Activated CD4-positive, alpha-beta T cell treated with anti-CD3 and anti-CD28 coated beads, Interleukin-2, amount 10 ng/mL, durations not matched to agents 7 days and 5 days (primary cell): ENCODE measurements around the gene LYPLA2. TPM values are rescaled to one million over a fixed set of nuclear protein-coding genes. Genes with fewer than 3 reads are reported as not detected.

Experiments
- CTCF ChIA-PET: fragments of 350-600 bp; sonication (Branson Sonifier 250); formaldehyde crosslinking; loops from one replicate; lab custom pipeline; 2021; ENCODE audit warnings: antibody characterized with exemption; lab: Charles Lee
- POLR2A ChIA-PET: fragments of 350-600 bp; sonication (Branson Sonifier 250); formaldehyde crosslinking; loops from one replicate; lab custom pipeline; 2021; ENCODE audit warnings: antibody characterized with exemption; lab: Charles Lee
- DNase-seq: peaks from one replicate; pipeline ENCODE4 v3.0.0-alpha.2; 2020
- H3K27ac Mint-ChIP-seq: one replicate; pipeline ENCODE4 v1.8.0; 2021; ENCODE audit warnings: mild to moderate bottlenecking, moderate library complexity, mixed read lengths
- H3K27me3 Mint-ChIP-seq: one replicate; pipeline ENCODE4 v1.8.0; 2021; ENCODE audit warnings: mixed read lengths
- H3K36me3 Mint-ChIP-seq: one replicate; pipeline ENCODE4 v1.8.0; 2021; ENCODE audit warnings: low read depth, mixed read lengths
- H3K4me1 Mint-ChIP-seq: one replicate; pipeline ENCODE4 v1.8.0; 2021; ENCODE audit warnings: mixed read lengths
- H3K4me3 Mint-ChIP-seq: one replicate; pipeline ENCODE4 v1.8.0; 2021; ENCODE audit warnings: mild to moderate bottlenecking, moderate library complexity, mixed read lengths
- H3K9me3 Mint-ChIP-seq: one replicate; pipeline ENCODE4 v1.8.0; 2021; ENCODE audit warnings: mixed read lengths
- total RNA-seq, 2 experiments: library from RNA; stranded (reverse); gene quantifications; one replicate each; pipeline ENCODE4 v1.2.3, GENCODE V29; 2021

Gene LYPLA2
- total RNA-seq, 2 experiments from 2014 or later: 73.2 to 75.9 TPM

DNA sequence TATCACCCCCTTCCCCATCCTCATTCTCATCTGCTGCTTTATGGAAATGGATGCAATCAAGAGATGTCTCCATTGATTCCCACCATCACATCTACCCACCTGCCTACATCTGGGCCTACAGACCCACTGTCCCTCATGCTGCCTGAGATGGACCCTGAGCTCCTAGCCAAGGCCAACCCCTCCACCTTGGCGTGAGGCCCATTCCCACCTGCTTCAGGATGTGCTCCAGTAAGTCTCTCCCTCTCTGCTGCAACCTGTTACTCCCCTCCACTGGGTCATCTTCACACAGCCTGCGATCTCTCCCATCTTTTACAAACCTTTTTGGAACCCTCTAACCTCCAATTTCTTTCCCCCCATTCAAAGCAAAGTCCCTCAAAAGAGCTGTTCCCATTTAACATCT lies 14.1 kb downstream of the LYPLA2 start:
- Mint-ChIP-seq H3K4me3 (no peak overlapping the region), H3K27me3 (no peaks in the 10 kb centered on the region), H3K36me3 (peaks cover 4% of the 10 kb centered on the region), H3K27ac (no peak overlapping the region), H3K4me1 (peaks cover 19% of the 10 kb centered on the region), H3K9me3 (no peaks in the 10 kb centered on the region)
- POLR2A ChIA-PET: interaction anchor here (0.6 kb wide), 1 partner anchor 105 kb away, joined by 4 read pairs; no protein-coding TSS in a partner anchor
- CTCF ChIA-PET: interaction anchor here (0.7 to 1.6 kb wide), 2 partner anchors 13 to 20 kb away, joined by 3 to 5 read pairs; partner anchors contain the start of gene HMGCL
- DNase-seq: no peak

DNA sequence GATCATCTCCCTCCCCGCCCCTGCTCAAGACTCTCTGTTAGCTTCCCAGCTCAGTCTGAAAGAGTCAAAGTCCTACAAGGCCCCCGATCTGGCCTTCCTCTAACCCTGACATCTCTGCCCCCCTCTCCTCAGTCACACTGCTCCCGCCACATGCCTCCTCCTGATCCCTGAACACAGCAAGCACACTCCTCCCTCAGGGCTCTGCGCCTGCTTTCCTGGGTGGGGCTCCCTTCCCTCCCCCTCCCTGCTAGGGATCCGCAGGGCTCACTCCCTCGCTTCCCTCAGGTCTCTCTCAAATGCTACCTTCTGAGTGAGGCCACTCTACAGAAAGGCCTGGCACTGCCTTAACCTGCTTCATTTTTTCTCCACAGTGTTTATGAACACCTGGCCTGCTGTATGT lies 15.3 kb downstream of the LYPLA2 start:
- POLR2A ChIA-PET: no interaction called here

DNA sequence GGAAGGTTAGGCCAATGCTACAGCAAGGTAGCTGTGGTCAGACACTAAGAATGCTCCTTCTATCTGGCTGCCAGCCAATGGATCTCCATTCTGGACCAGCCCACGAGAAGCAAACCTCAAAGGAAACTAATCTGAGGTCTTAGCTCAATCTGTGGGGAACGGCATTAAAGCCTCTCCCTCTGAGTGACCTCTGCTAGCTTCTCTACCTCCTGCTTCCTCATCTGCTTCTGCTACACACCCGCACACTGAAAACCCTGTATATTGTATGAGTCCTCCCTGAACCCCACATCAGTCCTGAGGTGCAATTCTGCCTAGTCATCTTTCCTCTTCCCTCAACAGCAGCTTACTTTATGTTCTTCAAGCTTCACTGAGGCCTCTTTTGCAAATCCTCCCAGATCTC lies 16.5 kb downstream of the LYPLA2 start:
- Mint-ChIP-seq H3K27me3 (no peaks in the 10 kb centered on the region), H3K27ac (peak overlapping the region; percentile 82), H3K9me3 (no peaks in the 10 kb centered on the region), H3K4me3 (no peak overlapping the region), H3K4me1 (peaks cover 21% of the 10 kb centered on the region), H3K36me3 (peaks cover 10% of the 10 kb centered on the region)
- no peak for DNase-seq
- CTCF ChIA-PET: interaction anchor here (0.9 to 4.2 kb wide), 6 partner anchors 9 to 109 kb away, joined by 3 to 27 read pairs (median 4); no protein-coding TSS in a partner anchor
- POLR2A ChIA-PET: interaction anchor here (0.9 kb wide), 1 partner anchor 9 kb away, joined by 3 read pairs; no protein-coding TSS in a partner anchor

More for the DNA sequence above, 15.3 kb downstream of the LYPLA2 start:
- DNase-seq: no peak
- H3K4me1 Mint-ChIP-seq: peaks cover 24% of the 10 kb centered on the region
- peaks cover 7% of the 10 kb centered on the region for H3K36me3 Mint-ChIP-seq
- H3K27ac Mint-ChIP-seq: no peak overlapping the region
- CTCF ChIA-PET: interaction anchor here (0.8 to 1.6 kb wide), 4 partner anchors 12 to 115 kb away, joined by 3 to 5 read pairs (median 3); partner anchors contain the start of gene RPL11
- H3K9me3 Mint-ChIP-seq: no peaks in the 10 kb centered on the region
- no peaks in the 10 kb centered on the region for H3K27me3 Mint-ChIP-seq
- no peak overlapping the region for H3K4me3 Mint-ChIP-seq

DNA sequence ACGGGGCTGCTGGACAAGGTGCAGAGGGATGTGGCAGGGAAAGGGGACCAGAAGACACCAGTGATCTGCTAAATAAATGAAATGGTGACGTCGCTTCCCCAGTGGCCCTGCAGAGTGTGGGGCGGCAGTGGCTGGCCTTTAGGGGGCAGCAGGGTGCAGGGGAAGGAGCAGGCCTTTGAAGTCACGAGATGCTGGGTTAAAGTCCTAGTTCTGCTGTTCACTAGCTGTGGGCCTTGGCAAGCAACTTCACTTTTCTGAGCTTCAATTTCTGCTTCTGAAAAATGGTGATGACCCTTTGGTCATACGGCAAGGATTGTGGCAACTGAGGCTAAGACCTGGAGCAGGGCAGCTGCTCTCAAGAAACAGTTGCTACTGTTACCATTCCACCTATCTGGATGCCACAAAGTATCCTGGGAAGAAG lies 18.8 kb downstream of the LYPLA2 start:
- Mint-ChIP-seq H3K27ac (no peak overlapping the region), H3K4me1 (peaks cover 20% of the 10 kb centered on the region), H3K27me3 (no peaks in the 10 kb centered on the region), H3K9me3 (no peaks in the 10 kb centered on the region), H3K4me3 (no peak overlapping the region), H3K36me3 (peaks cover 16% of the 10 kb centered on the region)
- CTCF ChIA-PET: interaction anchor here (0.6 to 4.2 kb wide), 16 partner anchors 8 to 323 kb away, joined by 3 to 29 read pairs (median 7); partner anchors contain the start of genes FUCA1, GALE, HMGCL and PITHD1
- peak; percentile 89 for DNase-seq
- POLR2A ChIA-PET: no interaction called here

DNA sequence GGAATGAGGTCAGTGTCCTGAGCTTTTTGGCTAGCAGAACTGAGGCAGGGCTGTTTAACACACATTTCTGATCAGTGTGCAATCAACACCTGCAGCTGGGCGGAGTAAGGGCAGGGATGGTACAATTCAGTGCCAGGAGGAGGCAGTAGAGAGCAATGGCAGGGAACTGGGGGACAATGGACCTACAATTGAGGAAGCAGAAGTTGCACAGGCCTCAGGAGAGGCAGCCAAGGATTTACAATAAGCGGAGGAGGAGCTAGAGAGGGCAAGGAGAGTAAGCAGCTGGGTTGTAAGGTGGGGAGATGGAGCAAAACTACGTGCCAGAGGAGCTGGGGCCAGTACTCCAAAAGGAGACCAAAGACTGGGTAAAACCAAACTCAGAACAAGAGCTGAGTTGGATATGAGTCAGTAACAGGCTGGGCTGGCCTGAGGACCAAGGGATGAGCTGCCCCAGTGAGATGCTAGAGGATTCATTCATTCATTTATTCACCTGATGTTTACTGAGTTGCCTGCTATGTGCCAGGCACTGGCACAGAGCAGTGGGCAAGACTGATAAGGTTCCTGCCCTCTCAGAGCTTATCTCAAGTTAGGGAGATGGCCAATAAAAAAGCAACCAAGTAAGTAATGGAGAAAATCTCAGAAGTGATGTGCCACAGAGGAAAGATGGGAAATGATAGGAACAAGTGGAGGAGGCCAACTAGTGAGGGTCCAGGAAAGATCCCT lies 20.0 kb downstream of the LYPLA2 start:
- Mint-ChIP-seq H3K4me1 (peaks cover 20% of the 10 kb centered on the region), H3K27ac (peak overlapping the region; percentile 20), H3K4me3 (no peak overlapping the region), H3K36me3 (peaks cover 16% of the 10 kb centered on the region), H3K9me3 (no peaks in the 10 kb centered on the region), H3K27me3 (no peaks in the 10 kb centered on the region)
- POLR2A ChIA-PET: no interaction called here
- DNase-seq: peak; percentile 66
- CTCF ChIA-PET: interaction anchor here (0.8 to 4.2 kb wide), 15 partner anchors 9 to 143 kb away, joined by 3 to 29 read pairs (median 7); partner anchors contain the start of genes GALE and HMGCL

DNA sequence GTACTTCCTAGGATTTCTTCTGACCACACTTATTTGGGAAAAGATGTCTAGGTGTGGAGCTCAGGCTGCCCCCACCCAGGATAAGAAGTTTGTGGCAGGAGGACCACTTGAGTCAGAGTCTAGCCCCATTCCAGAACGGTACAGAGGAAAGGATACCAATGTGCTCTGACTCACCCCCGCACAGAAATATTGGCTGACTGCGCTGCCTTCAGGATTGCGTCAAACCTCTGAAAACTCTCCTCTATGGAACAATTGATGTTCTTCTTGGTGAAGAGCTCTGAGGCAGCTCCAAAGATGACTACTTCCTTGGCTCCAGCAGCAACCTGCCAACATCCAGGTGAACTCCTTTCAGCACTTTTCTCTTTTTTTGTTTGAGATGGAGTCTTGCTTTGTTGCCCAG lies 23.1 kb downstream of the LYPLA2 start:
- Mint-ChIP-seq H3K4me3 (no peak overlapping the region), H3K27ac (no peak overlapping the region), H3K4me1 (peaks cover 14% of the 10 kb centered on the region), H3K27me3 (no peaks in the 10 kb centered on the region), H3K36me3 (peaks cover 20% of the 10 kb centered on the region), H3K9me3 (no peaks in the 10 kb centered on the region)
- ChIA-PET POLR2A (no interaction called here), CTCF (no interaction called here)
- no peak for DNase-seq

DNA sequence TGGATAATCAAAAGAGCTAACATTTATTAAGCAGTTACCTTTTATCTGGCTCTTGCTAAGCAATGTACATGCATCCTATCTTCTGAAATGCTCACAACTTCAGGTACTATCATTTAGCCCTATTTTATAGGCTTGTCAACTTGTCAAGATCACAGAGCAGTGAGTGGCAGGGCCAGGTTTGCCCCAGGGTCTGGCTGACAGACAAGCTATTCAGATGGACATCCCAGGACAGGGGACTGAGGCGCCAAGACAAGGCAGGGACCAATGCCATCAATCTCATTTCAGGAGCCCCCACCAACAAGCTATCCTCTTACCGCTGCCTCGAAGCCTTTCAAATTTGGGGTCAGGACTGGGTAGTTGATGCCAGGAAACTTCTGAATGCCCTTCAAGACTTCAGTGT lies 25.4 kb downstream of the LYPLA2 start:
- no peaks in the 10 kb centered on the region for H3K27me3 Mint-ChIP-seq
- POLR2A ChIA-PET: no interaction called here
- H3K27ac Mint-ChIP-seq: peak overlapping the region; percentile 46
- H3K9me3 Mint-ChIP-seq: no peaks in the 10 kb centered on the region
- CTCF ChIA-PET: interaction anchor here (1.4 to 2.4 kb wide), 2 partner anchors 9 to 15 kb away, joined by 4 to 8 read pairs; no protein-coding TSS in a partner anchor
- H3K36me3 Mint-ChIP-seq: peaks cover 16% of the 10 kb centered on the region
- no peak overlapping the region for H3K4me3 Mint-ChIP-seq
- DNase-seq: no peak
- no peaks in the 10 kb centered on the region for H3K4me1 Mint-ChIP-seq

DNA sequence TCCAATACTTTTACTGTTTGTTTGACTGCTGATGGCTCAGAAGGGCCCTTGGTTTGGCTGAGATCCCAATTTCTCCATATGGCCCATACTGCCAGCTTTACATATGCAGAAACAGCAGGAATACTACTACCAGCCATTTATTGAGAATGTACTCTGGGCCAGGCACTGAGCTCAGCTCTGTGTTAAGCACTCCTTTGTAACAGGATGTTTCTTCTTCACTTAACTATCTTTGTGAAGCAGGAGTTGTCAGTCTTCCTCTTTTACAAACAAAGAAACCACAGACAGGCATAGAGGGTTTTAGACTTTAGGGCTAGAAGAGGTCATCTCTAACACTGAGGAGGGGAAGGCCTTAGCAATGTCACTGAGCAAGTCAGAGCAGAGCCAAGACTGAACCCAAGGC lies 26.0 kb downstream of the LYPLA2 start:
- Mint-ChIP-seq H3K27me3 (no peaks in the 10 kb centered on the region), H3K4me3 (no peak overlapping the region), H3K4me1 (no peaks in the 10 kb centered on the region), H3K9me3 (no peaks in the 10 kb centered on the region), H3K27ac (no peak overlapping the region), H3K36me3 (peaks cover 14% of the 10 kb centered on the region)
- no peak for DNase-seq
- POLR2A ChIA-PET: no interaction called here
- CTCF ChIA-PET: interaction anchor here (1.4 to 2.4 kb wide), 3 partner anchors 9 to 15 kb away, joined by 4 to 8 read pairs (median 5); no protein-coding TSS in a partner anchor

DNA sequence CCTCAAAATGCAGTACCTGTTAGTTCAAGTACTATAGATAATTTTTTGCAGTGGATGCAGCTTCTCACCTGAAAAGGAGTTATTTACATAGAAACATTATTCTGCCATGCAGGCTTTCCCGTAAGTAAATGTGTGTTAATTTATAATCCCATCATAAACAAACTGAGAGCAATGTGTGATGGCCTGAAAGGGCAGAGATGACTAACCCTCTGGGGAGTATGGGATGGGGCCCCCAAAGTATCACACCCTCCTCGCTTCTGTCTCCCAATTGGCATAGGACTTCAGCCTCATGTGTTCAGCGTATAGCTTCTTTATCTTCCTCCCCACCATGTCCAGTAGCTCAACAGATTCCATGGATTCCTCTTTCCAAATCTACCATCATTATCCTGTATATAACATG lies 26.7 kb downstream of the LYPLA2 start:
- ChIA-PET POLR2A (no interaction called here), CTCF (interaction anchor here (0.6 to 2.4 kb wide), 10 partner anchors 8 to 575 kb away, joined by 3 to 8 read pairs (median 4); no protein-coding TSS in a partner anchor)
- peaks cover 13% of the 10 kb centered on the region for H3K36me3 Mint-ChIP-seq
- H3K4me3 Mint-ChIP-seq: no peak overlapping the region
- H3K27ac Mint-ChIP-seq: no peak overlapping the region
- no peak for DNase-seq
- H3K27me3 Mint-ChIP-seq: no peaks in the 10 kb centered on the region
- H3K4me1 Mint-ChIP-seq: no peaks in the 10 kb centered on the region
- H3K9me3 Mint-ChIP-seq: no peaks in the 10 kb centered on the region

DNA sequence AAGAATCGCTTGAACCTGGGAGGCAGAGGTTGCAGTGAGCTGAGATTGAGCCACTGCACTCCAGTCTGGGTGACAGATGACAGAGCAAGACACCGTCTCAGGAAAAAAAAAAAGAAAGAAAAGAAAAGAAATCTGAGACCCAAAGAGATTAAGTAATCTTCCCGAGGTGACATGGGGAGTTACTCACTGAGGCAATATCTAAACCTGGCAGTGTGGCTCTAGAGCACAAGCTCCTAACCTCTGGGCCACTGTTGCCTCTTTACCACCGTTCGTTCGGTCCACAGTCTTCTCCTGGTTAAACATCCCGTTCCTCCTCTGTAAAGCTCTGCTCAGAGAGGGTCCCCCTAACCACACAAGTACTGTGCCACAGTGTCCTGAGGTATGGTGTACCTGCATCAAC lies 32.8 kb downstream of the LYPLA2 start:
- peak overlapping the region; percentile 17 for H3K4me3 Mint-ChIP-seq
- H3K27me3 Mint-ChIP-seq: no peaks in the 10 kb centered on the region
- CTCF ChIA-PET: interaction anchor here (0.8 to 2.0 kb wide), 2 partner anchors 13 to 29 kb away, joined by 4 to 16 read pairs; no protein-coding TSS in a partner anchor
- H3K36me3 Mint-ChIP-seq: peaks cover 2% of the 10 kb centered on the region
- H3K9me3 Mint-ChIP-seq: no peaks in the 10 kb centered on the region
- POLR2A ChIA-PET: no interaction called here
- H3K4me1 Mint-ChIP-seq: peaks cover 21% of the 10 kb centered on the region
- H3K27ac Mint-ChIP-seq: no peak overlapping the region
- DNase-seq: no peak

DNA sequence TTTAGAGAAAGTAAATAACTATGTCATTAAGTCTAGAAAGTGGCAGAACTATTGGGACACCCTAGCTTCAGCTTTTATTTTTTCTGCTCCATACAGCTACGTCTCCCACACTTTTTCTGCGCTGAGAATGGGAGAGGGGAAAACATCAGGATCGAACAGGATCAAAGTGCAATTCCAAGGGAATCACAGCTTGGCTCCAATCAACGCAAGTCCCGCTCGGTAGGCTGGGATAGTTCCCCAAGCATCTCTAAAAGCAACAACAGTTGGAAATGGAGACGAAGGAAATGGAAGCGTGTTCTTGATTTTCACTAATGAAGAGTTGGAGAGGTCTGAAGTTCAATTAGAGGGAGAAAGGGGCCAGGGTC lies 33.7 kb downstream of the LYPLA2 start:
- peak overlapping the region; percentile 94 for H3K27ac Mint-ChIP-seq
- peaks cover 21% of the 10 kb centered on the region for H3K4me1 Mint-ChIP-seq
- no peak for DNase-seq
- peaks cover 2% of the 10 kb centered on the region for H3K36me3 Mint-ChIP-seq
- ChIA-PET CTCF (interaction anchor here (0.7 to 2.0 kb wide), 4 partner anchors 14 to 130 kb away, joined by 3 to 16 read pairs (median 4); no protein-coding TSS in a partner anchor), POLR2A (interaction anchor here (0.6 kb wide), 1 partner anchor 138 kb away, joined by 3 read pairs; no protein-coding TSS in a partner anchor)
- no peaks in the 10 kb centered on the region for H3K27me3 Mint-ChIP-seq
- H3K4me3 Mint-ChIP-seq: peak overlapping the region; percentile 83
- no peaks in the 10 kb centered on the region for H3K9me3 Mint-ChIP-seq

DNA sequence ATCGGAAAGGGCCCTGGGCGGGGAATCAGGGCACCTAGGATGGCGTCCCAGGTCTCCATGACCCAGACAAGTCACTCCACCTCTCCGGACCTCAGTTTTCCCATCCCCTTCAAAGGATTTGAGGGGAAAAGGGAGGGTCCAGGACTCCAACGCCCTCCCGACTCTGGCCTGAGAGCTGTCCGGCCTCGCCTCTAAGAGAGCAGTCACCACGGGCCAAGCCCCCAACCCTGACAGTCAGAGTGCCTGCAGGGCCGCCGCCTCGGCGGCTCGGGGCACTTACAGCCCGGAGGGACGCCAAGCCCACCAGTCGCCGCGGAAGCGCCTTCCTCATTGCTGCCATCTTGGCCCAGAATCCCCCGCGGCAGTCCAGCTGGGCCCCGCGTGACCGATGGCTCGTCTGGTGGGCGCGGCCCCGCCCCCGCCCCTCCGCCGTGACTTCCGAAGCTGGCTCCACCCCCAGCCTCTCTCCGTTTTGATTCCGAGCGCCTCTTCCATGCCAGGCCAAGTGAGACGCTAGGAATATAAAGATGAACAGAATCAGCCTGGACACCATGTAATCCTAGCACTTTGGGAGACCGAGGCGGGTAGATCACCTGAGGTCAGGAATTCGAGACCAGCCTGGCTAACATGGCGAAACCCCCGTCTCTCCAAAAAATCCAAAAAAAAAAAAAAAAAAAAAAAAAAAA lies 34.3 kb downstream of the LYPLA2 start, which contains the start of gene HMGCL:
HMGCL (minus strand) TSS at position 354 of the 686 bp plus-strand sequence; CDS start at position 340, 14 bp downstream.
- peak; percentile 91 for DNase-seq
- POLR2A ChIA-PET: interaction anchor here (0.6 kb wide), 2 partner anchors 138 to 584 kb away, joined by 3 read pairs; no protein-coding TSS in a partner anchor
- Mint-ChIP-seq H3K27me3 (no peaks in the 10 kb centered on the region), H3K9me3 (no peaks in the 10 kb centered on the region), H3K4me3 (peak within 1 kb of the TSS; percentile 83), H3K36me3 (peaks cover 2% of the 10 kb centered on the region), H3K4me1 (peaks cover 21% of the 10 kb centered on the region), H3K27ac (peak within 1 kb of the TSS; percentile 94)
- CTCF ChIA-PET: interaction anchor here (0.7 to 2.0 kb wide), 3 partner anchors 15 to 129 kb away, joined by 3 to 16 read pairs (median 3); no protein-coding TSS in a partner anchor
